IPS-15b (cell line): ENCODE results near the gene TNFRSF17.
"Not testable (repeated sequence)": the region's sequence is repeated elsewhere in the genome, so short reads cannot be mapped to it uniquely, and the experiment has no call there.

Experiments used
- H3K27me3 ChIP-seq: one replicate; pipeline ENCODE4 v1.6.1; 2013; ENCODE audit warnings: low read length; ENCODE audit not compliant: control insufficient read depth, insufficient read depth
- H3K36me3 ChIP-seq: one replicate; pipeline ENCODE4 v1.6.1; 2013; ENCODE audit warnings: low read length; ENCODE audit not compliant: control insufficient read depth, insufficient read depth
- H3K4me1 ChIP-seq: one replicate; pipeline ENCODE4 v1.6.1; 2013; ENCODE audit warnings: mild to moderate bottlenecking, low read length; ENCODE audit not compliant: control insufficient read depth, insufficient read depth
- H3K4me3 ChIP-seq: one replicate; pipeline ENCODE4 v1.5.1; 2013; ENCODE audit warnings: low read depth, low read length
- H3K9ac ChIP-seq: one replicate; pipeline ENCODE4 v1.6.1; 2013; ENCODE audit warnings: low read depth, mild to moderate bottlenecking, low read length
- H3K9me3 ChIP-seq: one replicate; pipeline ENCODE4 v1.6.1; 2013; ENCODE audit warnings: mild to moderate bottlenecking, low read length; ENCODE audit not compliant: control insufficient read depth, insufficient read depth

The TNFRSF17 gene

DNA sequence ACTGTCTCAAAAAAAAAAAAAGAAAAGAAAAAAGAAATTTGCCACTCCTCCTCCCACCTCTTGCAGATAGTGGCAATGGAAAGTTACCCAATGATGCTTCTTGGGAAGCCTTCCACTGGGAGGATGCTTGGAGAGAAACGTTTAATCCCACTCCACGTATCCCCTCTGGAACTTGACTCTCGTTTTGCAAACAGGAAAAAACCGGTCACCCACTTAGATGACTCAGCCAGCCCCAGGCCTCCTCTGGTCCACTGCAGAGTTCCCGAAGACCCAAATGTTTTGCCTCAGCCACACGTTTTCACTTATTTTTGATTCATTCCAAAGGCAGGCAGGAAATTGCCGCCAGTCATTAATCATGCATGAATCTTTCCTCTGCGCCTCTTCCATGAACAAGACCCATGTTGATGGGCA lies 9.3 kb upstream of the TNFRSF17 start:
- no peaks in the 10 kb centered on the region for H3K9me3 ChIP-seq
- no peak overlapping the region for H3K4me3 ChIP-seq
- no peaks in the 10 kb centered on the region for H3K27me3 ChIP-seq
- H3K9ac ChIP-seq = no peak overlapping the region
- no peaks in the 10 kb centered on the region for H3K4me1 ChIP-seq
- no peaks in the 10 kb centered on the region for H3K36me3 ChIP-seq

DNA sequence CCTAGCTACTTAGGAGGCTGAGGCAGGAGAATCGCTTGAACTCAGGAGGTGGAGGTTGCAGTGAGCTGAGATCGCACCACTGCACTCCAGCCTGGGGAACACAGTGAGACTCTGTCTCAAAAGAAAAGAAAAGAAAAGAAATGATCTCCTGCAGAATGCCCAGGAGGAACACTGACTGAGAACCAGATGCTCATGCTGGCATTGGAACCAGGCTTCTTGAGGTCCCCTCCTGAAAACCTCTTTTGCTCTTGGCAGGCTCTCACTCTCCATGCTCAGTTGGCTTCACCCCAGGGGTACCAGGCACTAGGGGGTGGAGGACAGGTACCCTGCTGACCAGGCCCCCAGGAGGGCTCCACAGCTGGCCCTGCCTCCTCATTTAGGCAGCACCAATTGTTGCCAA lies 8.5 kb upstream of the TNFRSF17 start:
- no peak overlapping the region for H3K9ac ChIP-seq
- H3K4me3 ChIP-seq = no peak overlapping the region
- H3K27me3 ChIP-seq = no peaks in the 10 kb centered on the region
- H3K36me3 ChIP-seq = no peaks in the 10 kb centered on the region
- H3K9me3 ChIP-seq = no peaks in the 10 kb centered on the region
- no peaks in the 10 kb centered on the region for H3K4me1 ChIP-seq

DNA sequence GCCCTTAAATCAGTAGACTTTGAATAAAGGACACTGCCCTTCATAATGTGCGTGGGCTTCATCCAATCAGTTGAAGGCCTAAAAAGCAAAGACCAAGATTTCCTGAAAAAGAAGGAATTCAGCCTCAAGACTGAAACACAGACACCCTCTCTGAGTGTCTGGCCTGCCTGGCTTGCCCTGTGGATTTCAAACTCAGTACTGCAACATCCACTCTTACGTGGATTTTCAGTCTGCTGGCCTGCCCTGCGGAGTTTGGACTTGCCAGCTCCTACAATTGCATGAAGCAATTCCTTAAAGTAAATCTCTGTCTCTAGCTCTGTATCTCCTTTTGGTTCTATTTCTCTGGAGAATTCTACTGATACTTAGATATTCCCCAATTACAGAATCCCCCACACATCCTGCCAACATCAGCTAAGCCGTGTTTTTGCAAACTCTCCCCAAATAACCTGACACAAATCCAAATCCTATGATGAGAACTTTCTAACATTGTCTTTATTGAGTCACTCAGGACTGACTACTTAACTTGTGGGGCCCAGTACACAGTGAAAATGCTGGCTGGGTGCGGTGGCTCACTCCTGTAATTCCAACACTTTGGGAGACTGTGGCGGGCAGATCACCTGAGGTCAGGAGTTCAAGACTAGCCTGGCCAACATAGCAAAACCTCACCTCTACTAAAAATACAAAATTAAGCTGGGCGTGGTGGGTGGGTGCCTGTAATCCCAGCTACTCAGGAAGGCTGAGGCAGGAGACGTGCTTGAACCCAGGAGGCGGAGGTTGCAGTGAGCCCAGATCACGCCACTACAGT lies 7.2 kb upstream of the TNFRSF17 start:
- Histone ChIP-seq H3K4me3 (no peak overlapping the region), H3K9me3 (no peaks in the 10 kb centered on the region), H3K9ac (no peak overlapping the region), H3K27me3 (no peaks in the 10 kb centered on the region), H3K4me1 (no peaks in the 10 kb centered on the region), H3K36me3 (no peaks in the 10 kb centered on the region)

DNA sequence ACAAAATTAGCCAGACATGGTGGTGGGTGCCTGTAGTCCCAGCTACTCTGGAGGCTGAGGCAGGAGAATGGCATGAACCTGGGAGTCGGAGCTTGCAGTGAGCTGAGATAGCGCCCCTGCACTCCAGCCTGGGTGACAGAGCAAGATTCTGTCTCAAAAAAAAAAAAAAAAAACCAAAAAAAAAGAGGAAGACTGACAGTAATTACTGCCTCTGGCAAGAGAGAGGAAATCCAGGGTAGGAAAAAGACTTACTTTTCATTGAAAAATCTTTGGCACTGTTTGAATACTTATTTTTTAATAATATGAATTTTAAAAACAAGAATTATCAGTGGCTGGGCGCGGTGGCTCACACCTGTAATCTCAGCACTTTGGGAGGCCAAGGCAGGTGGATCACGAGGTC lies 2.6 kb upstream of the TNFRSF17 start:
- H3K27me3 ChIP-seq, H3K9ac ChIP-seq, H3K4me1 ChIP-seq, H3K9me3 ChIP-seq, H3K4me3 ChIP-seq, H3K36me3 ChIP-seq: not testable (repeated sequence)

DNA sequence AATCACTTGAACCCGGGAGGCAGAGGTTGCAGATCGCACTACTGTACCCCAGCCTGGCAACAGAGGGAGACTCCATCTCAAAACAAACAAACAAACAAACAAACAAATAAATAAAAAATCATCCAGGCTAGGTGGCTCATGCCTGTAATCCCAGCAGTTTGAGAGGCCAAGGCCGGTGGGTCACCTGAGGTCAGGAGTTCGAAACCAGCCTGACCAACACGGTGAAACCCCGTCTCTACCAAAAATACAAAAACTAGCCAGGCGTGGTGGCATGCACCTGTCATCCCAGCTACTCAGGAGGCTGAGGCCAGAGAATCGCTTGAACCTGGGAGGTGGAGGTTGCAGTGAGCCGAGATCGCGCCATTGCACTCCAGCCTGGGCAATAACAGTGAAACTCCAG lies 2.0 kb upstream of the TNFRSF17 start:
- H3K9ac ChIP-seq, H3K9me3 ChIP-seq, H3K36me3 ChIP-seq, H3K4me1 ChIP-seq, H3K4me3 ChIP-seq, H3K27me3 ChIP-seq: not testable (repeated sequence)

DNA sequence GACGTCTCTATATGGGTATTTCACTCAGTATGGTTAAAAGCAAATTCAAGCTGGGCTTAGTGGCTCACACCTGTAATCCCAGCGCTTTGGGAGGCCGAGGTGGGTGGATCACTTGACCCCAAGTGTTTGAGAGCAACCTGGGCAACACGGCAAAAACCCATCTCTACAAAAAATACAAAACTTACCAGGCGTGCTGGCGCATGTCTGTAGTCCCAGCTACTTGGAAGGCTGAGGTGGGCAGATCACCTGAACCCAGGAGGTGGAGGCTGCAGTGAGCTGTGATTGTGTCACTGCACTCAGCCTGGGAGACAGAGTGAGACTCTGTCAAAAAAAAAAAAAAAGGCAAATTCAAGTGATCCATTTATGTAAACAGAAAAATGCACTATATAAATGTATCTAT lies 1.3 kb upstream of the TNFRSF17 start:
- Histone ChIP-seq H3K4me3 (no peak overlapping the region), H3K4me1 (no peaks in the 10 kb centered on the region), H3K9ac (no peak overlapping the region), H3K36me3 (no peaks in the 10 kb centered on the region), H3K9me3 (no peaks in the 10 kb centered on the region), H3K27me3 (no peaks in the 10 kb centered on the region)

DNA sequence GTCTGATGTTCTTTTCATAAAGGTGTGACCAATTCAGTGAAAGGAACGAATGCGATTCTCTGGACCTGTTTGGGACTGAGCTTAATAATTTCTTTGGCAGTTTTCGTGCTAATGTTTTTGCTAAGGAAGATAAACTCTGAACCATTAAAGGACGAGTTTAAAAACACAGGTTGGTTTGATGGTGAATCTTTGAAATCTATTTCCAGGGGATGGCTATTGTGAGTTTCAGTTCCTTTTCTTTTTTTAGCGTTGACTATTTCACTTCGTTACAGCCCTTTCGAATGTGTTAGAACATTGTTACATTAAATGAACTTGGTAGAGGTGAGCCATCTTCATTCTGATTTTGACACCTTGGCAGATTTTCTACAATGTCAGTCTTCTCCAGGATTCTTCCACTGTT lies 1.2 kb downstream of the TNFRSF17 start:
- Histone ChIP-seq H3K4me1 (no peaks in the 10 kb centered on the region), H3K36me3 (no peaks in the 10 kb centered on the region), H3K4me3 (no peak overlapping the region), H3K9ac (no peak overlapping the region), H3K27me3 (no peaks in the 10 kb centered on the region), H3K9me3 (no peaks in the 10 kb centered on the region)

DNA sequence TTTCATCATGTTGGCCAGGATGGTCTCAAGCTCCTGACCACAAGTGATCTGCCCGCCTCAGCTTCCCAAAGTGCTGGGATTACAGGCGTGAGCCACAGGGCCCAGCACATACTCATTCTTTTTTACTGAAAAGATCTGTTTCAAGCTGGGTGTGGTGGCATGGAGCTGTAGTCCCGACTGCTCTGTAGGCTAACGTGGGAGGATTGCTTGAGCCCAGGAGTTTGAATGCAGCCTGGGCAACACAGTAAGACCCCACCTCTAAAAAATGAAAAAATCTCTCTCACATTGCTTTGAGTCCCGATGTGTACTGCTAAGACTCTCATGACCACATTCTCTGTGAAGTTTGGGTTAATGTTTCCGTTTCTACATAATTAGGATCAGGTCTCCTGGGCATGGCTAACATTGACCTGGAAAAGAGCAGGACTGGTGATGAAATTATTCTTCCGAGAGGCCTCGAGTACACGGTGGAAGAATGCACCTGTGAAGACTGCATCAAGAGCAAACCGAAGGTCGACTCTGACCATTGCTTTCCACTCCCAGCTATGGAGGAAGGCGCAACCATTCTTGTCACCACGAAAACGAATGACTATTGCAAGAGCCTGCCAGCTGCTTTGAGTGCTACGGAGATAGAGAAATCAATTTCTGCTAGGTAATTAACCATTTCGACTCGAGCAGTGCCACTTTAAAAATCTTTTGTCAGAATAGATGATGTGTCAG lies 2.3 kb downstream of the TNFRSF17 start:
- no peaks in the 10 kb centered on the region for H3K4me1 ChIP-seq
- H3K4me3 ChIP-seq = no peak overlapping the region

DNA sequence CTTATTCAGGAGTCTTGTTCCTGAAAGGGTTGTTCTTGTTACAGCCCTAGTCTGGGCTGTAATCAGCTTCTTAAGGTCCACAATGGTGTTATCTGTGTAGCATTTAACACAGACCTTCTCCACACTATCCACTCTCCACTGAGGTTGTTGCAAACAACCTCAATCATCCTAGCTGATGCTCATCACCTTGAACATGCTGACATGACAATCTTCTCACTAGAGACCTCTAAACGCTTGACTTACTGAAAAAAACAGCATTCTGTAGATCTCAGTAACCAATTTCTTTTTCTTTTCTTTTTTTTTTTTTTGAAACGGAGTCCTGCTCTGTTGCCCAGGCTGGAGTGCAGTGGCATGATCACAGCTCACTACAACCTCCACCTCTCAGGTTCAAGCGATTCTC lies 3.6 kb downstream of the TNFRSF17 start:
- H3K36me3 ChIP-seq = no peaks in the 10 kb centered on the region
- H3K9ac ChIP-seq = no peak overlapping the region
- H3K4me1 ChIP-seq = no peaks in the 10 kb centered on the region
- H3K27me3 ChIP-seq = no peaks in the 10 kb centered on the region
- no peaks in the 10 kb centered on the region for H3K9me3 ChIP-seq
- H3K4me3 ChIP-seq = no peak overlapping the region

More for the DNA sequence above, 2.3 kb downstream of the TNFRSF17 start:
- Histone ChIP-seq H3K9ac (no peak overlapping the region), H3K36me3 (no peaks in the 10 kb centered on the region), H3K27me3 (no peaks in the 10 kb centered on the region), H3K9me3 (no peaks in the 10 kb centered on the region)

DNA sequence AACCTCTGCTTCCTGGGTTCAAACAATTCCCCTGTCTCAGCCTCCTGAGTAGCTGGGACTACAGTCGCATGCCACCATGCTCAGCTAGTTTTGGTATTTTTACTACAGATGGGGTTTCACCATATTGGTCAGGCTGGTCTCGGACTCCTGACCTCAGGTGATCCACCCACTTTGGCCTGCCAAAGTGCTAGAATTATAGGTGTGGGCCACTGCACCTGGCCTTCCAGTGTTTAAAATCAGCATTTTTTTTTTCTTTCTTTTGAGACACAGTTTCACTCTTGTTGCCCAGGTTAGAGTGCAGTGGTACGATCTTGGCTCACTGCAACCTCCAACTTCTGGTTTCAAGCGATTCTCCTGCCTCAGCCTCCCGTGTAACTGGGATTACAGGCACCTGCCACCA lies 5.3 kb downstream of the TNFRSF17 start:
- H3K36me3 ChIP-seq, H3K9ac ChIP-seq, H3K9me3 ChIP-seq, H3K4me1 ChIP-seq, H3K27me3 ChIP-seq, H3K4me3 ChIP-seq: not testable (repeated sequence)

DNA sequence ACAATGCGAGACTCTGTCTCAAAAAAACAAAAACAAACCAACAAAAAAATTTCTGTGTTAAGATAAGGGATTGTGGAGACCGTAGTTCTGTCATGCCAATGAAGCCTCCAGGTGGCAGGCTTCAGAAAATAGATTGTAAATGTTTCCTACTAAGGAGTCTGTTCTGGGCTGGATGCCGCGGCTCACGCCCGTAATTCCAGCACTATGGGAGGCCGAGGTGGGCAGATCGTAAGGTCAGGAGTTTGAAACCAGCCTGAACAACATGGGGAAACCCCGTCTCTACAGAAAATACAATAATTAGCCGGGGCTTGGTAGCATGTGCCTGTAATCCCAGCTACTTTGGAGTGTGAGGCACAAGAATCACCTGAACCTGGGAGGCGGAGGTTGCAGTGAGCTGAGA lies 7.1 kb downstream of the TNFRSF17 start:
- H3K9ac ChIP-seq = no peak overlapping the region
- H3K4me3 ChIP-seq = no peak overlapping the region
- no peaks in the 10 kb centered on the region for H3K36me3 ChIP-seq
- H3K9me3 ChIP-seq = no peaks in the 10 kb centered on the region
- H3K4me1 ChIP-seq = no peaks in the 10 kb centered on the region
- no peaks in the 10 kb centered on the region for H3K27me3 ChIP-seq

DNA sequence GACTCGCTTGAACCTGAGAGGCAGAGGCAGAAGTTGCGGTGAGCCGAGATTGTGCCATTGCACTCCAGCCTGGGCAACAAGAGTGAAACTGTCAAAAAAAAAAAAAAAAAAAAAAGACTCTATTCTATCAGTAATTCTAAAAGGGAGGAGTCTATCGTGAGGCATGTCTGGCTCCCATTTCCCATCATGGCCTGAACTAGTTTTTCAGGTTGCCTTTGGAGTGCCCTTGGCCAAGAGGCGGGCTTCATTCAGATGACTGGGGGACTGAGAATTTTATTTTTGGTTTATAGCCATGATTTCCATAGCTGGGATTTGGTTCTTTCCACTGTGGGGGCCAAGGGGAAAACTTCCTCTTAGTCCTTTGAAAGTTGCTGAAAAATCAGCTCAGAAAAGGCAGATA lies 8.1 kb downstream of the TNFRSF17 start:
- no peaks in the 10 kb centered on the region for H3K9me3 ChIP-seq
- no peak overlapping the region for H3K9ac ChIP-seq
- H3K4me3 ChIP-seq = no peak overlapping the region
- peaks cover 7% of the 10 kb centered on the region for H3K4me1 ChIP-seq
- no peaks in the 10 kb centered on the region for H3K27me3 ChIP-seq
- no peaks in the 10 kb centered on the region for H3K36me3 ChIP-seq
